GM21619 (cell line): Measurements from ENCODE around the gene SNCA.

Source experiments
- ATAC-seq: cut with Tn5 transposase; IDR thresholded peaks from one replicate; pipeline ENCODE4 v1.9.1; 2021; ENCODE audit not compliant: unreplicated experiment

Gene SNCA

DNA sequence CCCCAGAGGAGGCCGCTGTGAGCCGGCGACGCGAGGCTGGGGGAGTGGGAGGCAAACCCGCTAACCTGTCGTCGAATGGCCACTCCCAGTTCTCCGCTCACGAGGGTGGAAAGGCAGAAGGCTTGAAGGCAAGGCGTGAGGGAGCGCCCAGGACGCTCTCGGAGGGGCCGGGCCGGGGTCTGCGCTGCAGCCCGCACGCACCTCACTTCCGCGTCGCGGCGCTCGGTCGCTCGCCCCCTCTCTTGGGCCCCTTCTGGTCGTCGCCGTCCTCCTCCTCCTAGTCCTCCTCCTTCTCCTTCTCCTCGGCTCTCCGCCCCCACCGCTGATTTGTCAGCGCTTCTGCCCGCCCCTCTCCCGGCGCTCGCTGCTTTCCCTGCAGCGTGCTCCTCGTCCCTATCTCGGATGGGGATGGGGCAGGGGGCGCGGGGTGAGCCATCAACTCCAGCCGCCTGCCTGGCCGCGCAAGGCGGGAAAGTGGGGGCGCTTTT is at the start of gene SNCA:
Gene SNCA, minus strand, starts transcription at position 265 of the 488 bp plus-strand sequence. CDS start 1,494 bp downstream, outside the sequence.
- ATAC-seq, result no peak

DNA sequence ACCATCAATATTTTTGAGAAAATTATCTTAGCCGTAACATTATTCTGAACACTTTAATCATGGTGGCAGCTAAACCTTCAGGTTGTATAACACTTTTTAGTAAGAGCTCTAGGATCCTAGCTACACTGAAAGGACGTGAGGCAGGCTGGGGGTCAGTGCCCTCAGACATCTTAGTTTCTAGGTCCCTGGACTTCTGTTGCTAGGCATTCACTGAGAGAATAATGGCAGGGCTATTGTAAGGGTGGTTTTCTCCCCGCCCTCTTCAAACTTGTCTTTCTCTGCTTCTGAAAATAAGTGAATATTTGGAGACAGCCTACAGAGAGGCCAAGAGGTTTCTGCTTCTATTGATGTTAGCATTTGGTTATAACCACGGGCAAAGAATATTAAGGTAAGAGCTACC is 42.3 kb upstream of the SNCA start:
- ATAC-seq, result no peak

DNA sequence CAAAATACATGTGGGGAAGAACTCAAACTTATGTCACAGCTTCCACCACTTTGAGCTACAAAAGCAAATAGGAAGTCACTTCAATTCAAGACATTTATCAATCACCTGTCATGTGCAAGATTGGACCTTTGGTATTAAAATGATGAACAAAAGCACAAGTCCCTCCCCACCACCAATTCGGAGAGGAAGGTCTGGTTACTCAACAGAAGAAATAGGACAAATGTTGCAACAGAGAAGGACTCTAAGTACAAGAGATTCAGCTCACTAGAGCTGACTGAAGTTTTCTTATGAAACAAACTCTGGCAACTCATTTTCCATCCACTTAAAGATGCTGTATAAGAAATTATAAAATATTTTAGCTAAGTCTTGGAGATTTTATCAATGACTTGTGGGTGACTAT is 41.6 kb upstream of the SNCA start:
- no peak for ATAC-seq

DNA sequence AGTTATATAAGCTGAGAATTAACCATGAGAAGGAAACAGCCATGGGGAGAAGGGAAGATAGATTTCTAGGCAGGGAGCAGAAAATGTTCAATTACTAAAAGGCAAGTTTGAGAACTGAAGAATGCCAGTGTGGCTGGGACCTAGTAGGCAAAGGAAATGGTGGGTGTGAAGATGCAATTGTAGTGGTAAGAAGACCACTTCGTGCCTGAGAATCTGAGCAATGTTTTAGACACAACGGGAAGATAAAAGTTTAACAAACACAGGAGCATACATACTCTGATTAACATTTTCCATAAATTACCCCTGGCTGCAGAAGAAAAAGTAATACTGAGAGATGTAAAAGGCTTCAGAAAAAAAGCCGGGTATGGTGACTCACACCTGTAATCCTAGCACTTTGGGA is 39.6 kb upstream of the SNCA start:
- no peak for ATAC-seq

DNA sequence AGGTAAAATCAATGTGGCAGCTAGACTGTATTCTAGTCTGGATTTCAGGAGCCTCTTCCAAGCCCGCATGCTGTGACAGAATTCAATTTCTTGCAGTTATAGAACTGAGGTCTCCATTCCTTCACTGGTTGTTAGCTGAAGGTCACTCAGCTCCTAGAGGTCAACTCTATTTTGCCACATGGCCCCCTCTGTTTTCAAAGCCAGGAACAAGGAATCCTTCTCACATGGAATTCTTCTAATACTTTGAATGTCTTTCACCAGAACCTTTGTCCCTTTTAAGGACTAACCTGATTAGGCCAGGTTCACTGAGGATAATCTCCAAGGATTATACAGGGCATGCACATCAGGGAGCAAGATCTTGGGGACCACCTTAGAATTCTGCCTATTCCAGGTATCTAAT is 34.2 kb upstream of the SNCA start:
- ATAC-seq, result no peak

DNA sequence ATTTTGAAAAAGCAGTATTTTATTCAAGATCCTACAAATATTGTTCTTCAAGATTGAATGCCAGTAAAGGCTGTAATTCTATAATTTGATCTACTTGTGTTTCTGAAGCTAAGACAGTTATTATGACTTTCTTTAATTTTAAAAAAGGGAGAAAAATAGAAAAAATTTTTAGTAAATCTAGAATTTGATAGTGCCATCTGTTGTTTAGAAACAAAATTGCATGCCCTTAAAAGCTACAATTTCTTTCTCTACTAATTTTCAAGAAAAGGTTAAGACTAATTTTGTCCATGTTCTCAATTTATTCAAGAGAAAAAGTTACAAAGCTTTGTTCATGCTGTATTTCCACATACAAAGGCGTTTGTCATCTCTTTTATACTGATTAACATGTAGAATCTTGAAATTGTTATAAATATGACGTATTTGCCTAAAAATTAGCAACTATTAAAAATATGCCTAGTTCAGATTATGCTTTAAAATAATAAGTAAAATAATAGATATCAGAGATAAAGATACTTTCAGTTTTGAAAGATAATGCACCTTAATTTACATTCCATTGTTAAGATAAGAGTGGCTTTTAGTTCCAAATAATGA is 32.1 kb upstream of the SNCA start:
- no peak for ATAC-seq

DNA sequence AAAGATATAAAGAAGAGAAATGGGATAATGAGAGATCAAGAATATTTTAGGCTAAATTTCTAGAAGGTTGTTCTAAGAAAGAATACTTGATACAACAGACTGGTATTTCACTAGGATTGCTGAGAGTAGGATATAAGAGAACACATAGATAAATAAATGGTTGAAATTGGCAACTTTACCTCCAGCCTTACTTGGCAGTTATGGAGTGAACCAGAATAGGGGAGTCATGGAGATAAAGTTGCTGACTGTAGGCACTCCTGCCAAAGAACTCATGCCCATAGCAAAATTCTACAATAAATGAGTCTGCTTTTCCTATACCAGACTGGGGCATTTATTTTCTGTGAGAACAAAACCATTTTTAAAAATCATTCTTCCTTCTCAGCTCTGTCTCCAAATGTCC is 31.3 kb upstream of the SNCA start:
- no peak for ATAC-seq

DNA sequence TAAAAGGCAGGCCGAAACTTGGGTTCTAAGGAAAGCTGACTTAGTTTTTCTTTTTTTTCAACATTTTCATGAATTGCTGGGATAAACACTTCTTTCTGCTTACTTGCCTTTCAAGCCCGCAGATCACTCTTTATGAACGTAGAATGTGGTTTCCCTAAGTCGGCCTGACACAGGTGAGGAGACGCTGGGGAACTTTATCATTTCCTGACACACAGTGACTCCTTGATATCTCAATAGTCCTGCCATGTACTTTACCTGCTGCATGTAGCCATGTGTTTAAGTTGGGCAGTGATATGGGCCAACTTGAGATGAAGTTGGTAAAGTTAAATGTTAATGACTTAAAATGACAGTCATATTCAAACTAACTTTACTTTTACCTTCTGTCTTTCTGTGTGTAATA is 26.6 kb upstream of the SNCA start:
- no peak for ATAC-seq

DNA sequence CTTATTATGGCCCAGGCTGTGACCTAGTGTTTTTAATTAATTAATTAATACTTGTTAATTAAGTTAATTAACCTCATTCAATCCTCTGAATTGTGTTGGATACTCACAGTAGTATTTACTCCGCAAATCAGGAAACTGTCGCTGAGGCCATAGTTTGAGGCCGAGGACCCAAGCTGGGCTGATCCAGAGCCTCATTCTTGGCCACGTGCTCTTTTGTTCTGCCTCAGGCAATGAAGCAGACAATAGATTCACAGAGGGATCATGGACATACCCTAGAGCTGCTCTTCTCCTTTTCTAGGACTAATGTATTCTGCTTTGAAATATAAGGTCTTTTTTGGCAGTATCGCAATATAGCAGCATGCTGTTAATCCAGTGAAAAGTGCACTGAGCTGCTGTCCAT is 24.0 kb upstream of the SNCA start:
- no peak for ATAC-seq

DNA sequence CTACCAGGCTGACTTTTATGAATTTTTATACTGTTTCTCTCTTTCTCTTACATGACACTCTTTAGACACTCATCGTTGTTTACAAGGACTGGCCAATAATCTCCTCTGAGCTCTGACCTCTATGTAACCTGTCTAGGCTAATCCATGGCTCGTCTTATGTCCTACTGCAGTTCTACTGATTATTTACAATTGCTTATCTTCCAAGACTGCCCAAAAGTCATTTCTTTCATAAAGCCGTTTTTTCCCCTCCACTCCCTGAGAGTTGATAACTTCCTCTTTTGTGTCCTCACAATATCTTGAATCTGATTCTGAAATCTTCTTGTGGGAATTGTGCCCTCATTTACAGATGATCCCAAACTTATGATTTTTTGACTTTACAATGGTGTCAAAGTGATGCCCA is 18.3 kb upstream of the SNCA start:
- no peak for ATAC-seq

DNA sequence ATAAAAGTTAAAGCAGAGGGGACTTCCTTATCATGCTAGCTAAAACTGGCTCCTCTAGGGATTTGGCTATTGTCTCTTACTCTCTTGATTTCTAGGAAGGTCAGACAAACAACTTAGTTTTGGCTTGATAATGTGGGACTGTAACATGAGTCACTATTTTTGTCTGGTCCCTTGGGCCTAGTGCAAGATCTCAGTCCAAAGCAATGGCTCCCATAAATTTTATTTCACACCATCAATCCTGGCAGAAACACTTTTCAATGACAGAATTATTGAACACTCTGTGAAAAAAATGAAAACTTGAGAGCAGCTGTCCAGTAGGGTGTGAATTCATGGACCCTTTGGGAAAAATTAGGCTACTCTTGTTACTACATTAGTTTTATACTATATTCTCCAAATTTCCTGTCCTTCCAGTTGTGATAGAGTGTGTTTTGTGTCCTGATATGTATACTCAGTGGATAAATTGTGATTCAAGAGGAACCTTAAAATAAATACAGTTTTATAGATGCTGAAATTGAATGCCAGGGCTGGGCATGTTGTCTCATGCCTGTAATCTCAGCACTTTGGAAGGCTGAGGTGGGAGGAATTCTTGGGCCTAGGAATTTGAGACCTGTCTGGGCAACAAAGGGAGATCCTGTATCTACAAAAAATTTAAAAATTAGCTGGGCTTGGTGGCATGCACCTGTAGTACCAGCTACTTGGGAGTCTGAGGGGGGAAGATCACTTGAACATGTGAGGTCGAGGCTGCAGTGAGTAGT is 10.8 kb upstream of the SNCA start:
- ATAC-seq, result no peak

DNA sequence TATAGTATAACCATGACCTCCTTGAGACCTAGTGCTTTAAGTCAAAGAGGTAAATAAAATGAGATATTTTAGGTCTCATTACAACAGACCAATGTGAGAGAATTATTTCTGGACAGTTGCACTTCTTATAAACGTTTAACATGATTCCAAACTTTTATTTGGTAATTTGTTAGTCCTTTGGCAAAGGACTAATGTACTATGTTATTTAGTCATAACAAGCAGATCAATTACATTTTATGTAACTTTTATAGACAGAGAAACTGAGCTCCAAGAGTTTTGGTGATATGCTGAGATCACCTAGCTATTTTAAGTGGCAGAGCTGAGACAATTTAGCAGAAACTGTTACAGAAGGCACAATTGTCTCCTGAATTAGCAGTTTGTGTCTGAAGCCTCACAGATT is 2.6 kb upstream of the SNCA start:
- ATAC-seq, result no peak

DNA sequence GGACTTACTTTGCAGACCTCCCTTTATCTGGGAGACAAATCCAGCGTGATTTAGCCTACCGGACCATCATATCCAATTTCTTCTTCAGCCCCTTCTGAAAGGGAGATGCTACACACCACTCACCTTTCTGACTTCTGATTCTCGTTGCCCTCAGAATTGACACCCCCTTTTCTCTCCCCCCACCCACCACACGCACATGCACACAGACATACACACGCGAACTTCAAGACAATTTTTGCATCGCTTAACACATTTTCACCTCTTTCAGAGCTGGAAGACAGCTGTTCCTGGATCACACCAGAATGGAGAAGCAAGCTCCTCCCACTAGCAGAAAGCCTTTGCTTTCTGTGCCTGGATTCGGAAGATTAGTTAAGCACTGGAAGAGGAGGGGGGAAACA is 1.0 kb upstream of the SNCA start:
- ATAC-seq, result no peak

DNA sequence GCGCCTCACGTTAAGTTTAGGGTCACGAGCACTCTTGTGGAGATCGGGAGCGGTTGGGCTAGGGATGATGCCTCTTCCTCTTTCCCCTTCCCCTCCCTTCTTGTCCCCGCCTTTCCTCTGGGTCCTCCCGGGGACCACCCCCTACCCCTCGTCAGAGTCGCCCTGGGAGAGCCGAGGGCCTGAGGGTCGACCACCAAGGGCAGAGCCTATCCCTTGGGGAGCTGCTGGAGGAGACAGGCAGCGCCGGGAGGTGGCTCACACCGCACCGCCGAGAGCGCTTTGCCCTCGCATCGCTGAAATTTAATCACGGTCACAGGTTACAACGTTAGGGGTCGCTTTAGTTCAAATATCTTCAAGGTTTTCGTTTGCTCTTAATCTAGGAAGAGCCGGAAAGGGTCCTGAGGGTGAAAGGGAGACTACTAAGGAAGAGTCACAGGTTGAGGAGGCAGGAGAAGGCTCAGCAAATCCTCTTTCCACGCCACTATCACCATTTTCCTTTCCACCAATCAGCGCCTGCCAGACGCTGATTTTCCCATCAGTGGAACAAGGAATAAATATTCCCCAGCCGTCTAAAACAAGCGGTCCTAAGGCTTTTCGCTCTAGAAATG is 528 bp upstream of the SNCA start:
- no peak for ATAC-seq

DNA sequence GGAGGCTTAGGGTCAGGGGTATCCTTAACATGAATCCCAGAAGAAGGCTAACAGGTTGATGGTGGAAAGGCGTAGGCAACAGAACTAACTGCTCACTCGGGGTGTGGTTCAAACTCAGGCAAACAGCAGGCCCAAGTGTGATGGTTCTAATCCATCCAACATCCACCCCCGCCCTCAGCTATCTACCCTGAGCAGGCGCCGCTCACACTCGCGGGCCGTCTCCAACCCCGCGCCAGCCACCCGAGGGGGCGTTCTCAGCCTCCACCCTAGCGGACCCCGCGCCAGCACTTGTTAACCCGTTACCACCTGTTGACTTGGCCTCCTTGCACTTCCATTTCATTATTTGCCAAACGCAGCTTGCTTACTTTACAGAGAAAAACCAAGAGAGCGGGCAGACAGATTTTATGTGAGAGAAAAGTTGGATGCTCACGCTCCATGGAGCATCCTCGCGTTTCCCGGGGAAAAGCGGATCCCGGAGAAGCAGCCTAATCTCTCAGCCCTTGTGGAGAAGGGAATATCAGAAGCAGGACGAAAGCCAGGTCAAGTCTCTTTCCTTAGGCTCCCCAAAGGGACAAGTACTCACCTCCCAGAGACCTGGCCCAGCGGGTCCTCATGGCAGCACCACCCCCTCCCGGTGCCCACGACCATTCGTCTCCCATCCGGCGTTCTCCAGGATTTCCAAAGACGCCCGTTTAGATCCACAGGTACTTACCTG is 773 bp downstream of the SNCA start:
- no peak for ATAC-seq

DNA sequence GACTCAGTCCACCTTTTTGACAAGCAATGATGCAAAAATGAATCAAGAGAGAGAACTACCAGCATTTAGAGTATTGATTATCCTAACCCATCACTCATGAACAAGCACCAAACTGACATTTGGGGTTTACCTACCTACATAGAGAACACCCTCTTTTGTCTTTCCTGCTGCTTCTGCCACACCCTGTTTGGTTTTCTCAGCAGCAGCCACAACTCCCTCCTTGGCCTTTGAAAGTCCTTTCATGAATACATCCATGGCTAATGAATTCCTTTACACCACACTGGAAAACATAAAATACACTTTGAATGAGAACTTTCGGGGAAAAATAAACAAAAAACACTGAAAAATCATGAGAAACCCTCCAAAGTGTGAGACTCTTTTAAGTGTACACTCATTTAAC is 1.5 kb downstream of the SNCA start:
- no peak for ATAC-seq

DNA sequence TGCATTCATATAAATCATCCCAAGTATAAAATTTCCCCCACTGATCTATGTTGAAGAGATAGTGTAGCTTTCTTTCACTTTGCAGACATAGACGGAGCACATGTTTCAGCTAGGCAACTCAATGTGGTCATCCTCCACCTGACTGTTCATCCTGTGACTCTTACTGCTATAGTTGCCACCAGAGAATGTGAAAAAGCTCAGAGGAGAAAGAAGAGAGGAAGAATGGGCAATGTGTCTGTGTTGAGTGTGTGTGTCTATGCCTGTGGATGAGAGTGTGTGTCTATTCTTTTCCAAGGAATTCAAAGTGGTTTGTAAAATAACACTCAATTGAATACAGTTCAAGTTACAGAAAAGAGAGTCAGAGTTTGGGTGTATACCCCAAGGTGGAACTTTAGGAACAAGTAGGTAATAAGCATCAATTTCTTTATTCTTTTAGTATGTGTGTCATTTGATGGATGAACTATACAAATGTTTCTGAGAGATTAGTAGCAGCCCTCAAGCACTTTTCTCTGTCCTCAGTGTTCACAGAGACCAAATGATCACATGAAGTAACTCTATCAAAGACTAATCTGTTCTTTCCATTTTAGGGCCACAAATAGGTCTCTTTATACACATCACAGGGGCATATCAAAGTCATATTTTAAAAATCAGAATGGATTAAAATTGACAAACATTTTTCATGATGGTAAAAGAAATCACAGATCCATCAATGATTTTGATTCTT is 2.3 kb downstream of the SNCA start:
- no peak for ATAC-seq

DNA sequence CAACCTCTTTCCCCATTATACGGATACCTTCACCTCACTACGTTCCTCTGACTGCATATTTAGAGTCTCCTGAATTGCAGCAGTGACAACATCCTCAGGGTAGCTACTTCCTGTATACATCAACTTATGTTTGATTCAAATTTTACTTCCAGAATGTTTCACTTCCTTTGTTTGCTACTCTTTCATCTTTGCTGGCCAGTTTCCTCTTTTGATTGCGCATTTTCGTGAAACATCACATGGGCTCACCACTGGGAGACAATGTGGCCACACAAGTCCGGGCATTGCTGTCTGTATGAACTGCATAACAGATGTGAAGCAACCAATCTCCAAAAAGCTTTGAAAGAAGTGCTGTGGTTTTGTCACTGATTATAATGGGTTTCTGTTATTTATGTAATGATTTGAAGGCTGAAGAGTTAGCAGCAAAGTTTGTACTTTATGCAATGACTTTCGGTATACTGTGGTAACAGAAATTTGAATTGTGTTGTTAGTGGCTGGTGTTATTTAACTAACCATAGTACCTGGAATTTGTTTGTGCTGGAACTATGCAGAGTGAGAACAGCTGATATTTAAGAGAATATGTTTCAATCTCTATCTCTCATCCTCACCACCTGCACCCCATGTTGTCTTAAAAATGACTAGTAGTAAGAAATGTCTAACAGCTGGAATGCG is 7.4 kb downstream of the SNCA start:
- ATAC-seq, result peak; percentile 92

DNA sequence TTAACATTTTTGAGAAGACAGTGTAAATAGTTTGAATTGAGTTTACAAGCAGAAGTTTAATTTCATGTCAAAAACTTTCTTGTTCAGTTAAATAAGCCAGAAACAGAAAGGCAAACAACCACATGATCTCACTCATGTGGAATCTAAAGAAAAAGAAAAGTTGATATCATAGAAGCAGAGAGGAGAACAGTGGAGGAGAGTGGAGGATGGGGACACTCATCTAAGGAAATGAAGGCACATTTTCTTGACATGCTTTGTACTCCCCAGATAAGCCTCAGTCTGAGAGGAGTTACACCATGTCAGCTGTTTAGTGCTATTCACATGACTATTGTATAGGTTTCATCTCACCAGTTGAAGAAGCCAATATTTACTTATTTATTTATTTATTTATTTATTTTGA is 13.5 kb downstream of the SNCA start:
- ATAC-seq, result no peak

DNA sequence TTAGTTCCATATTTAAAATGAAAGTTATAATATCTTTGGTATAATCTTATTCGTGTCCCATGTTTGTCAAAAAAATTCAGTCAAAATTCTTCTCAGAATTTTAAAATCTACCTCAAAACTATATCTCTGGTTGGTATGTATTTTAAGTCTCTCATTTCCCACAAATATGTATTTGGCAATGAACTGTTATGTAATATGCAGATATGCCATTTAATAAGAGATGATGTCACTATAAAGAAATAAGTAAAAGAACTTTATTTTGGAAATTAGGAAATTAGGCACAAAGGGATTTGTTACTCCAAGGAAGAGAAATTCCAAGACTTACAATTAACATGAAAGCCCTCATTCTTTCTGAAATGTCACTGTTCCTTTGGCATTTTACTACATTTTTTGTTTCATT is 15.3 kb downstream of the SNCA start:
- no peak for ATAC-seq

DNA sequence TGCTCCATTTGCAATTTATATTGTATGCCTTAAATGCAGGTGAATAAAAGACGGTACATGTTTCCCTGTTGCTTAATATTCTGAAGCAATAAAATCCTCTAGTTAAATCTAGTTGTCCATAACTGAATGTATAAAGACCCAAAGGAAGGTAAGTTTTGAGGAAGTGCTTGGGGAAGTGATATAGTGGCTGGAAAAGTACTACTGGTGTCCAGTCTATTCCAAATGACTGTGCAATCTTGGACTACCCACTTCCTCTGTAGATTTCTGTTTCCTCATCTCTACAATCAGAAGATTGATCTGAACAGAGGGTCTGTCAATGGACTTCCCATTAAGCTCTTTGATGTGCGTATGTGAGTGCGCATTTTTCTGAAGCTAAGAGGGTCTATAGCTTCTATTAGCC is 17.0 kb downstream of the SNCA start:
- no peak for ATAC-seq
